Fibroblast of upper back skin (primary cell): ENCODE data around the gene TMEM158.
A peak's percentile ranks its signal among the peaks of the same experiment; 100 is the strongest.

Experiments used
- DNase-seq: peaks from one replicate; pipeline ENCODE4 v3.0.0-alpha.2; 2013

TMEM158 gene

DNA sequence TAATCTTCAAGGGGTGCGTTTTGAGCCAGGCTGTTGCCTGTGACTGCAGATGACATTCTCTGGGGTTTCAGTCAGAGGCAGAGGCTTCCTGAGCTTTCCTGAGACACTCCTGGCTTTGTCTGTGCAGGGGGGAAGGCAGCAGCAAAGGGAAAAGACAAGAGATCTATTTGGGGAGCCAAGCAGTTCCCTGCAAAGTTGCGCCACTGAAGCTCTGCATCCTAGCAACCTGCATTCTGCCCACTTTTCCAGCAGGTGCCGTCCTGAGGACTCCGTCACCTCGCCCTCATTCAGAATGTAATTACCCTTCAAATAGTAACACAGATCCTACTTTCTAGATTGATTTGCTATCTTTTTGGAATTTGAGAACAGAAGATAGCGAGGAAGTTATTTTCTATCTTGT is 1.9 kb upstream of the TMEM158 start:
- DNase-seq, result no peak

DNA sequence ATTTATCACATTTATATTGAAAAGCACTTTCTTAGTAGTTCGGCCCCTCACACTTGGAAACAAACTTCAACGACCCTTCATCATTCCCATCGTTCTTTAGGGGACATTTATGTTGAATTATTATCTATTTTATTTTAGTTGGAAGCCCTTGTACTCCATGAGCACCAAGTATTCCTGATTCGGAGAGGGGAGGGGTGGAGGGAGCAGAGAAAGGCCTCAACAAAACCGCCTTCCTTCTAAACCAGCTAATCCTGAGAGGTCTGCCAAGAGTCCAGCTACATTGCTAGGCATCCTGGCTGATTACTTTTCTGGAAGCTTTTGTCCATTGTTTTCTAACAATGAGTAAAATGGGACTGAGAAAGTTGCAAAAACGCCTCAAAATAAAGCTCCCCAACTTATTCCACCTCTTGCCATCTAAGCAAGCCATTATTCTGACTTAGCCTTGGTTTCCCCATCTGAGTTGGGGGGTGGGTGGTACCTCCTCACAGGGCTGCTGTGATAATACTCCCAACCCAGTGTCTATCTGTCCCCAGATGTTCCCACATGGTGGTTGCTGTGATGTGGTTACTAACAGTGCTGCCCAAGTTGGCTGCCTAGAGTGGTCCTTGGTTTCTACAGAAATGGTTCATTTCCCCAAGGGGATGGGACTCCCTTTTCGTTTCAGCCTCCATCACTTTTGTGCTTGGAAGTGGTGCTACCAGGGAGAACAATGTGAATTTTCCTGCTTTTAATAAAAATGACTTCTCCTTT is 1.2 kb upstream of the TMEM158 start:
- DNase-seq, result no peak

DNA sequence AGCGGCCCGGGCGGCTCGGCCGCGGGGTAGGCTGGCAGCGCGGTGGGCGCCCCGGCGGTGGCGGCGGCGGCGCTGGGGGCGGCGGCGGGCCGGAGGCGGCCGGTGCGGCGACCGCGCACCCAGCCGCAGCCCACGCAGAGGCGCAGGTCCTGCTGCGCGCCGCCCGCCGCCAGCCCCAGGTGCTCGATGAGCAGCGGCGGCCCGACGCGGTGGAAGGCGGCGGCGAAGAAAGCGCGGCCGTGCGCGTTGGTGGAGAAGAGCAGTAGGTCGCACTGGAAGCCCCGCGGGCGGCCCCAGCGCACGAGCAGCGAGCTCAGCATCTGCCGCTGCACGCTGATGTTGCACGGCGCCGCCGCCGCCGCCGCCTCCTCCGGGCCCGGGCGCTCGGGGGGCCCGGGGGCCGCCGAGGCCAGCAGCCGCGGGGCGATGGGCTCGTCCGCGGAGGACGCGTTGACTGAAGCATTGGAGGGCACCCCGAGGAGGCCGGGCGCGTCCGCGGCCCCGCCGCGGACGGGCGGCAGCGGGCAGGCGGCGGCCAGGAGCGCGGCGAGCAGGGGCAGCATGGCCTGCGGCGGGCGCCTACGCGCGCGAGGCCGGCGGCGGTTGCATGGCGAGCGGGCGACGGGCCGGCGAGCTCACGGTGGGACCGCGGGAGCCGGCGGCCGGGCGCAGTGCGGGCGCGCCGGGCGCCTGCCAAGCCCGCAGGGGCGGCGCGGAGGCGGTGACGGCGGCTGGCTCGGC is 452 bp downstream of the TMEM158 start:
- DNase-seq, result no peak

DNA sequence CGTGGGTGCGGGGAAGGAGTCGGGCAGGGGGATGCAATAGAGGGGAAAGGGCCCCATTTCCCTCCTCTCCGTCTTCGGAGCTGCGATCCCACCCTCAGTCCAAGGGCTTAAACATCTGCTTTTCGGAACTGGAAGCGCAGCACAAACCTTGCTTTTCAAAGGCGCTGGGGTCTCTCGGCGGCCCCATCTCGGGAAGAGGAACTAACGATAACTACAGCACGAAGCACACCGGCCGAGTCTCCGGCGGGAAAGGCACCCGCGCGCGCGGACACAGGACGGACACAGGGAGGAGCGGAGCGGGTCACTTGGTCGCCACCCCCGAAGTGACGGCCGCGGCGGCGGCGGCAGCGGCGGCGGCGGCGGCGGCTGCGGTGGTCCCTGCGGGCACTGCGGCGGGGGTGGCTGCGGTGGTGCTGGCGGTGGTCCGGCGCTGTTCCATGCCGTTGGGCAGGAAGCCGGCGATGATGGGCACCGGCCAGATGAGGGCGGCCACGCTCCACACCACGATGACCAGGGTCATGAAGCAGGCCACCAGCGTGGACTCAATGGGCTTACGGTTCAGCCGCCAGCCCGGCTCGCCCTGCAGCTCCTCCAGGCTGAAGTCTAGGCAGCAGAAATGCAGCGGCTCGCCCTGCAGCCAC is 1.1 kb downstream of the TMEM158 start:
- peak; percentile 68 for DNase-seq

DNA sequence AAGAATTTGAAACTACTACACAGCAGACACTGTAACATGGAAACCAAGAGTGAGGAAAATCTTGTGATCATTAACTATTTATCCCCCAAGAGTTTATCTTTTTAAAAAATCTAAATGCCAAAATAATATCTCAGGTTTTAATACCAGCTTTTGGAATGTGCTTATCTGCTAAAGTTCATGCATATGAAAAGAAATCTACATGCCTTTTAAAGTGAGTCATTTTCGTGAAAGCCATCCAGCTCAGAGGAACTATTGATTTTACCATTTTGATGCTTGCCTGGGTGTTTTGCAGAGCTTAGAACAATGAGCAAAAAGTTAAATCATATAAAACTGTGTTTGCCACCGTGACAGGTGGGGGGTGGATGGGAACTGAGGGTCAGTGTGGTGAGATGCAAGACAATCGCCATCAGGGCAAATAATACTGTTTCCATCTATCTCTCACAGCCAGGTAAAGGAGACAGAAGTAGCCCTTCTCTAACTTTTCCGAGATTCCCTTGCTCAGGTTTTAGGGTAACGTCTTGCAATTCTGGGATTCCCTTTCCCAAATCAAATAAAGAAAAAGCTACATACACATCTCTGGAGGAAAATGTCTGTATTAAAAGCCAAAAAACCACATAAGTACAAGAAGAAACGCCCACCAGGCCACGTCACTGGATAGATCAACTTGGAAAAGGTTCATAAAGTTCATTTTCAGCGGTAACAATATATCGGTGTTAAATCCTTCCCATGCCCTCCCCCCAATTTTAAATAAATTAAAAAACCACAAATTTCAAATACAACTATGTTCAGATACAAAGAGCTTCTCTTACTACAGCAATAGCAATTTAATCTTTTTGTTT is 2.0 kb downstream of the TMEM158 start:
- peak; percentile 29 for DNase-seq

- DNase-seq, result no peak
These were observed 6.4 kb downstream of the TMEM158 start for GRCh38 chr3:45219694-45220093.

DNA sequence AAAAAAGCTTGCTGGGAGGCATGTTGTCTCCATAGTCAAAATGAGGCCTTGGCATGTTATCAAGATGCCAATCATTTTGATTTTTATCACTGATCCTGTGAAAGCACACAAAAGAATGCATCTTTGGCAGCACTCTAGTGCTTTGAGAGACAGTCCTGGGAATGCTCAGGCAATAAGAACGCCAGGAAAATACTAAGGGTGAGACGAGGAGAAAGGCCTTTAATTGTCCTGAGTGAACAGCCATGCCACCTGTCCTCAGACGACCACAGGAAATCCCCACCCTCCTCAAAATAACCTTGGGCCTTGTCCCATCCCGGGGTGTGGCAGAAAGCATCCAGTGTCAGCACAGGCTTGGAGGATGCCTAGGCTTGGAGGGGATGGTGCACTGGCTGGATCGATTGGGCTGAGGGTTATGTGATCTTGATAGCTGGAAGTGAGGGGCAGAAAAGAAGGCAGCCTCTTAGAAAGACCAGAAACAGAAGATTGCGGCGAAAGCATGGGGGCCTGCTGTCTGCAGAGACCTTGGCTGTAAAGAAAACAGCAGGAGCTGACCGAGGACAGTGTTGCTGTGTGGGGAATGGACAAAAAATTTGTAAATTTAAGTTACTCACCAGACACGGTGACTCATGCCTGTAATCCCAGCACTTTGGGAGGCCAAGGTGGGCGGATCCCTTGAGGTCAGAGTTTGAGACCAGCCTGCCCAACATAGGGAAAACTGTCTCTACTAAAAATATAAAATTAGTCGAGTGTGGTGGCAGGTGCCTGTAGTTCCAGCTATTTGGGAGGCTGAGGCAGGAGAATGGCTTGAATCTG is 7.3 kb downstream of the TMEM158 start:
- peak; percentile 70 for DNase-seq

- DNase-seq, result no peak
These were observed 10.0 kb downstream of the TMEM158 start for GRCh38 chr3:45216021-45216609.

- DNase-seq, result peak; percentile 42
These were observed 10.6 kb downstream of the TMEM158 start for GRCh38 chr3:45215466-45215865.

GRCh38 chr3:45214061-45214680 is 11.9 kb downstream of the TMEM158 start:
- no peak for DNase-seq

- no peak for DNase-seq
These were observed 14.0 kb downstream of the TMEM158 start for GRCh38 chr3:45212095-45212468.

- no peak for DNase-seq
These were observed 14.5 kb downstream of the TMEM158 start for GRCh38 chr3:45211466-45212094.

- DNase-seq, result peak; percentile 72
These were observed 15.6 kb downstream of the TMEM158 start for GRCh38 chr3:45210308-45211041.

DNA sequence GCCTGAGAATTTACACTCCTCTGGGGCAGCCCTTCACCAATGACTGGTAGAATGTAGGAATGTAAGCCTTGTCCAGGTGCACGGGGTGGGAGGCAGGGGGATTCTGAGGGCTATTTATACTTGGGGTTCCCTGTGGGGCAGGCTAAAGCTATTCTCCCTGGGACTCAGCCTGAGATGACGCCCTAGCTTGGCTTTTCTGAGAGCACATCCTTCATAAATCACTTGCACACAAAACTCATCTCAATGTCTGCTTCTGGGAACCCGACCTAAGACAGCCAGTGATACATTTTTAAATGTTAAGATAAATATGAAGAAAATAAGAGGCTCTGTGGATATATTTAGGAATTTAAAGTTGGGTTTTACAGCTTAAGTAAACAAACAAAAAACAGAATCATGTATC is 16.6 kb downstream of the TMEM158 start:
- DNase-seq, result no peak

GRCh38 chr3:45208586-45208985 is 17.5 kb downstream of the TMEM158 start:
- DNase-seq, result no peak

GRCh38 chr3:45207446-45207845 is 18.6 kb downstream of the TMEM158 start:
- DNase-seq, result no peak

DNA sequence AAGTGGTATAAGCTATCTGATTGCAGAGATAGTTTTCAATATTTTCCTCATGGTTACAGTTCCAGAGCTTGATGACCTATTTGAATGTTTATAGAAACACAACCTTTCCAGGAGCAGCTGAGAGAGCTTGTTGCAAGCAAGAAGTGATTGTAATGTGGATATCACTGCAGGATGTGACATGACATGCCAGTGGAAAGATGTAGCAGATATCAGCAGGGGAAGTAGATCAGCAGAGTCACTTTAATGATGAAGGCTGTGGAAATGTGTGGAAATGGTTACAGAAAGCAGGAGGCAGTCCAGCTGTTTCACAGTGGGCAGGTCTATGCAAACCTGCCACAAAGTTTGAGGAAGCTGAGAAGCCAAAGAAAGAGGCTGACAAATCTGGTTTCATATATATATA is 21.0 kb downstream of the TMEM158 start:
- DNase-seq, result no peak

- DNase-seq, result peak; percentile 78
These were observed 22.0 kb downstream of the TMEM158 start for GRCh38 chr3:45204136-45204535.

DNA sequence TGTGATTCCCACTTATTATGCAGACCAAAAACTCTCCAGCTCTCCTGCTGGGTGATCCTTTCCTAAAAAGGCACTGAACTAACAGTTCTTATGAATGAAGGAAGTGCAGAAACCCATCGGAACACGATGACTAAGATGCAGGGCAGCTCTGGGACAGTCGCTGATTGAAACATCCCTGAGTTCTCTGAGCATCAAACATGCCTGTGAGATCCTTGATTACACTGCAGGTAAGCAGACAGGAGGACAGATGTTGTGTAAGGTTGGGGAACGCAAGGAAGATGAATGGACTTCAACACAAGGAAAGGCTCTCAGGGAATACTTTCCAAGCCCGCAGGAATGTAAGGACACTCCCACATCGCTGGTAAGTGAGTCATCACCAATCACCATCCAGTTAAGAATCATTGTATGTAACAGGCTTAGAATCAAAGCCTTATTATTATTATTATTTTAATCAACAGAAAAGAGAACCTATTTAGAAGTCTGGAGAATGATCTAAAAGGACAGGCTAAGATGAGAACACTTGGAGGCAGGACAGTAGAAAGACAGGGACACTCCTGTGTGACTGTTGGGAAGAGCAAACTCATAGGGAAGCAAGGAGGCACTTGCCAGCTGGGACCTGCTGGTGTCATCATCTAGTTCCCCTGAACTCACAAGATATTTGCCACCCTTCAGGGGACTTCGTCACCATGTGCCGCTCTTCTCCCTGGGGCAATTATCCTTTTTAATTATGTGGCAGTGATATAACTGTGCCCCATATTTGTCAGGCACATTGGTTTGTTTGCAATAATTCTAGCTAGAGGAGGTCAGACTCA is 26.0 kb downstream of the TMEM158 start:
- DNase-seq, result peak; percentile 95
